Tongue (tissue), 3 donors: ENCODE results near the gene CTR9. TPM values are rescaled to one million over a fixed set of nuclear protein-coding genes. Genes with fewer than 3 reads are reported as not detected.
"Not testable (repeated sequence)": the region's sequence is repeated elsewhere in the genome, so short reads cannot be mapped to it uniquely, and the experiment has no call there.

Source experiments
- DNase-seq: peaks from one replicate; pipeline ENCODE4 v3.0.0-alpha.2; 2015
- small RNA-seq: library from RNA; depleted of rRNA; stranded (forward); fragments of <200 nt; gene quantifications from one replicate; pipeline ENCODE3, GENCODE V24; 2014; ENCODE audit warnings: low replicate concordance
- total RNA-seq: library from RNA; depleted of rRNA; stranded (reverse); fragments of >200 nt; gene quantifications from one replicate; pipeline ENCODE4 v1.2.3, GENCODE V29; 2014

Gene CTR9
- total RNA-seq, 1 donor from 2014 or later: 27.5 TPM

DNA sequence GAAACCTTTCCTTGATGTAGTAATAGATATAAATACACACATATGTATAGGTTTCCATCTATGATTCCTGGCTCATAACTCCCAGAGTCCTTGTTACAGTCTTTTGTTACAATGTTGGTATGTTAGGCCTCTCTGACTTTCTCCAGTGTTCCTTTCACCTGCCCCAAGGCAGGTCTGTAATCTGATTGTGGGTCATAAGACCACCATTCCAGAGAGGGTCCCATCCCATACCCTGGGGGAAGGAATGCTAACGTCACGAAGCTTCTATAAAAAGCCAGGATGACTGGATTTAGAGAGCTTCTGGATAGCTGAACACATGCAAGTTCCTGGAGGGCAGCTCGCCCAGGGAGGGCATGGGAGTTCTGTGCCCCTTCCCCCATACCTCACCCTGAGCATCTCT lies 71.4 kb downstream of the CTR9 start:
- not testable (repeated sequence) for DNase-seq

DNA sequence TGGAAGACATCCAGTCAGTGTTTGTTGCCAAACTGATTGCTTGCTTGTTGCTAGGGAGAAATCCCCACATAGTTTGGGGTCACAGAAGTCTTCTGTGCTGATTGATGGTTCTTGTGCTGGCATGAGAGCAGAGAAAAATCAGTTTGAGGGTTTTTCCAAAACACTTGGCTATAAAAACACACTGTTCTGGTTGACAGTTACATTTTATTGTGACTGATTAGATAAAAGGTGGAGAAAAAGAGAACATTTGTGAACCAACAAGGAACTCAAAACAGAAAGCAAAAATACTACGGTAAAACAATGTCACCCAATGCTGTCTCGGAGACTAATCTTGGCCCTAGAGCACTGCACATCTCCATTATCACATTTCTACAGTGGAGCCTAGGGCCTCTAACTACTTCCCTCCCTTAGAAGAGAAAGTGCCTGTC lies 72.1 kb downstream of the CTR9 start:
- DNase-seq: no peak

DNA sequence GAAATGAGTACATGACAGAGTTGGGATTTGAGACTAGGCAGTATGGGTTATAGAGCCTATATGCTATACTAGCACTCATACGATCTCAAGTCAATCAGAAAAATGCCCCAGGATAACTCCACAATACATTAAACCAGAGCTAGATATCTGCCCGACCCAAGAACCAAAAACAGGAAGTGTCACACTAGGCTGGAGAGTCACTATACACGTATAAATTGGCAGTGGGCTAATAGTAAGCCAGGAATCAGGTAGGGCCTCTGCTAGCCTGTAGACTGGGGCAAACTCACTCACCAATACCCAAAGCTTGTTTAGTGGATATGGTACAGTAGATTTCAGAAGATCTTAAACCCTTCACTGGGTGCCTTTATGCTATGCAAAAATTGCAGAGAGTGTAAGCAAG lies 73.8 kb downstream of the CTR9 start:
- DNase-seq: no peak

DNA sequence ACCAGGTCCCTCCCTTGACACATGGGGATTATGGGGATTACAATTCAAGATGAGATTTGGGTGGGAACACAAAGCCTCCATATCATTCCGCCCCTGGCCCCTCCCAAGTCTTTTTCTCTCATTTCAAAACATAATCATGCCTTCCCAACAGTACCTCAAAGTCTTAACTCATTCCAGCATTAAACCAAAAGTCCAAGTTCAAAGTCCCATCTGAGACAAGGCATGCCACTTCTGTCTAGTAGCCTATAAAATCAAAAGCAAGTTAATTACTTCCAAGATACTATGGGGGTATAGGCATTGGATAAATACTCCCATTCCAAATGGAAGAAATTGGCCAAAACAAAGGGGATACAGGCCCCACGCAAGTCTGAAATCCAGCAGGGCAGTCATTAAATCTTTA lies 77.4 kb downstream of the CTR9 start:
- DNase-seq: no peak

DNA sequence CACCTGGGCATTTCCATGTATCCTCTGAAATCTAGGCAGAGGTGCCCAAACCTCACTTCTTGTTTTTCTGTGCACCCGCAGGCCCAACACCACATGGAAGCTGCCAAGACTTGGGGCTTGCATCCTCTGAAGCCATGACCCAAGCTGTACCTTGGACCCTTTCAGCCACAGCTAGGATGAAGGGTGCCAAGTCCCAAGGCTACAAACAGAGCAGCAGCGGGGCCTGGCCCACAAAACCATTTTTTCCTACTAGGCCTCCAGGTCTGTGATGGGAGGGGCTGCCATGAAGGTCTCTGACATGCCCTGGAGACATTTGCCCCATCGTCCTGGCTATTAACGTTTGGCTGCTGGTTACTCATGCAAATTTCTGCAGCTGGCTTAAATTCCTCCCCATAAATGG lies 78.1 kb downstream of the CTR9 start:
- no peak for DNase-seq

Small RNA genes within 50 kb of the gene (small RNA-seq; reads per million reads assigned to genes)
- gene RF00019: not detected
- gene SNORD97: not detected

Other genes starting within 250 kb of the CTR9 start
- gene RNF141, start 210.1 kb upstream of the CTR9 start, total RNA-seq: 41.9 TPM
- gene LYVE1, start 182.6 kb upstream of the CTR9 start, total RNA-seq: 22.3 TPM
- gene IRAG1, start 57.5 kb upstream of the CTR9 start, total RNA-seq: 6.5 TPM
- gene EIF4G2, start 57.7 kb downstream of the CTR9 start, total RNA-seq: 632 TPM
- 48.9 TPM for gene ZBED5, start 106.8 kb downstream of the CTR9 start, total RNA-seq